ENCODE measurements around the gene NCLN.
A peak's percentile ranks its signal among the peaks of the same experiment; 100 is the strongest.

Gene NCLN

DNA sequence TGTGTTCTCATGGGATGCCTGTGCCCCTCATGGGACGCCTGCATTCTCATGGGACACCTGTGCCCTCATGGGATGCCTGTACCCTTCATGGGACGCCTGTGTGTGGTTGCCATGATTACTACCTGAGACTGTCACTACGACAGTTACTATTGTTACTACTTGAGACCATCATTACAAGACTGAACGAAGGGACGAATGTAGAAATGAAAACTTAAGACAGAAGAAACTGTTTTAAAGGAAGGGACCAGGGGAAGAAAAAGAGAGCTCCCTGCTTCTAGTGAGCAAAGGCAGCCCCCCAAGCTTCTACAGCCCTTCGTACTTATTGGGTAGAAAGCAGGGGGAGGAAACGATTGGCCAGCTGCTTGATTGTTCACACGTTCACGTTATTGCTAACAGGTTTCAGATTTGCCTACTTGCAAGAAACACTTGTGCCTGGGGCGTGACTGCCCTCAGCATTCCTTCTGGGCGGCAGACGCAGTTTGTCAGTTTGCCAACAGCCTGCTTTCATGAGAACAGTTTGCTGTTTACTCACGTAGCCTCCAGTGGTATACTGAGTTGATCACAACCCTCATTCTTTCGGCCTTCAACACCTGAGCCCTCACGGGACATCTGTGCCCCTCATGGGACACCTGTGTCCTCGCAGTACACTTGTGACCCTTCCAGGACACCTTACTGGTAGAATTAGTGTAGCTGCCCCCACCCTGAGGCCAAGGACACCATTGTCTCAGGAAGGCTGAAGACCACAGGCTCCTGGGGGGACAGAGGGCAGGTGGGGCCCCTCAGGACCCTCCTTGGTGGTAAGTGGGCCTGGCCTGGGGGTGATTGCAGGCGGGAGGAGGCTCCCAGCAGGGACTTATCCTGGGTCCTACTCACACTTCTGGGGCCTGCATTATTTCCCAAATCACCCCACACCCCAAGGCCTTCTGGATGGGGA, 9.7 kb upstream of the NCLN start:
- Histone ChIP-seq H3K27me3 (replicated peaks; ENCODE audit: control insufficient read depth, insufficient read depth, low read length) (no peaks in the 10 kb centered on the region), H3K9ac (ENCODE audit: low read length) (no peak overlapping the region)
- DNase-seq (ENCODE audit: low read depth), result peak; percentile 85

DNA sequence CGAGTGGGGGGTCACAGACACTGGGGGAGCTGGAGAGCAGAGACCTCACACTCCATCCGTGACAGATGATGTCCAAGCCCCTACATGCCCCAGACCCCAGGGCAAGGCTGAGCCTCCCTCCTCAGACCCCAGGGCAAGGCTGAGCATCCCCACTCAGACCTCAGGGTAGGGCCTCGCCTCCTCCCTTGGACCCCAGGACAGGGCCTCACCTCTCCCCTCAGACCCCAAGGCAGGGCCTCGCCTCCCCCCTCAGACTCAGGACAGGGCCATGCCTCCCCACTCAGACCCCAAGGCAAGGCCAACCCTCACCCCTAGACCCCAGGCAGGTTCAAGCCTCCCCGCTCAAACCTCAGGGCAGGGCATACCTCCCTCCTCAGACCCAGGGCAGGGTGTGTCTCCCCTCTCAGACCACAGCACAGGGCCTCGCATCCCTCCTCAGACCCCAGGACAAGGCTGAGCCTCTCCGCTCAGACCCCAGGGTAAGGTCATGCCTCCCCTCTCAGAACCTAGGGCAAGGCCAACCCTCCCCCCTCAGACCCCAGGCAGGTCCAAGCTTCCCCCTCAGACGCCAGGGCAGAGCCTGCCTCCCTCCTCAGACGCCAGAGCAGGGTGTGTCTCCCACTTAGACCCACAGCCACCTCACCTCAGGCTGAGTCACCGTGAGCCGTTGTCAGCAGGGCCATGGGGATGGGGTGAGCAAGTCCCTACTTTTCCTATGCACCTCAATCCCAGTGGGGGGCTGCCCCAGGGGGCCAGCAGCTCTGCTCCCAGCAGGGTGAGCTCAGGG, 8.8 kb upstream of the NCLN start:
- H3K27me3 ChIP-seq (replicated peaks; ENCODE audit: control insufficient read depth, insufficient read depth, low read length), result no peaks in the 10 kb centered on the region
- H3K4me3 ChIP-seq (ENCODE audit: low read length), result no peak overlapping the region
- H3K9ac ChIP-seq (ENCODE audit: low read length), result peak overlapping the region; percentile 9
- no peaks in the 10 kb centered on the region for H3K36me3 ChIP-seq (ENCODE audit: control insufficient read depth, insufficient read depth, low read length, severe bottlenecking)
- H3K9me3 ChIP-seq (ENCODE audit: control insufficient read depth, low read length), result no peaks in the 10 kb centered on the region
- H3K4me1 ChIP-seq (ENCODE audit: control insufficient read depth, insufficient read depth, low read length), result peaks cover 9% of the 10 kb centered on the region
- DNase-seq (ENCODE audit: low read depth), result peak; percentile 54

More for the DNA sequence above, 9.7 kb upstream of the NCLN start:
- Histone ChIP-seq H3K4me1 (ENCODE audit: control insufficient read depth, insufficient read depth, low read length) (peaks cover 10% of the 10 kb centered on the region), H3K9me3 (ENCODE audit: control insufficient read depth, low read length) (no peaks in the 10 kb centered on the region), H3K4me3 (ENCODE audit: low read length) (no peak overlapping the region), H3K36me3 (ENCODE audit: control insufficient read depth, insufficient read depth, low read length, severe bottlenecking) (no peaks in the 10 kb centered on the region)

- DNase-seq (ENCODE audit: low read depth), result no peak
- Histone ChIP-seq H3K9ac (ENCODE audit: low read length) (no peak within 1 kb of the TSS), H3K4me3 (ENCODE audit: low read length) (no peak within 1 kb of the TSS), H3K4me1 (ENCODE audit: control insufficient read depth, insufficient read depth, low read length) (peaks cover 9% of the 10 kb centered on the region), H3K36me3 (ENCODE audit: control insufficient read depth, insufficient read depth, low read length, severe bottlenecking) (no peaks in the 10 kb centered on the region), H3K9me3 (ENCODE audit: control insufficient read depth, low read length) (no peaks in the 10 kb centered on the region), H3K27me3 (replicated peaks; ENCODE audit: control insufficient read depth, insufficient read depth, low read length) (no peaks in the 10 kb centered on the region)
These were observed 7.3 kb upstream of the NCLN start, which contains the start of gene S1PR4 for GRCh38 chr19:3178377-3178972. S1PR4 (plus strand) TSS chr19:3178769; CDS start chr19:3178793, 24 bp downstream.

DNA sequence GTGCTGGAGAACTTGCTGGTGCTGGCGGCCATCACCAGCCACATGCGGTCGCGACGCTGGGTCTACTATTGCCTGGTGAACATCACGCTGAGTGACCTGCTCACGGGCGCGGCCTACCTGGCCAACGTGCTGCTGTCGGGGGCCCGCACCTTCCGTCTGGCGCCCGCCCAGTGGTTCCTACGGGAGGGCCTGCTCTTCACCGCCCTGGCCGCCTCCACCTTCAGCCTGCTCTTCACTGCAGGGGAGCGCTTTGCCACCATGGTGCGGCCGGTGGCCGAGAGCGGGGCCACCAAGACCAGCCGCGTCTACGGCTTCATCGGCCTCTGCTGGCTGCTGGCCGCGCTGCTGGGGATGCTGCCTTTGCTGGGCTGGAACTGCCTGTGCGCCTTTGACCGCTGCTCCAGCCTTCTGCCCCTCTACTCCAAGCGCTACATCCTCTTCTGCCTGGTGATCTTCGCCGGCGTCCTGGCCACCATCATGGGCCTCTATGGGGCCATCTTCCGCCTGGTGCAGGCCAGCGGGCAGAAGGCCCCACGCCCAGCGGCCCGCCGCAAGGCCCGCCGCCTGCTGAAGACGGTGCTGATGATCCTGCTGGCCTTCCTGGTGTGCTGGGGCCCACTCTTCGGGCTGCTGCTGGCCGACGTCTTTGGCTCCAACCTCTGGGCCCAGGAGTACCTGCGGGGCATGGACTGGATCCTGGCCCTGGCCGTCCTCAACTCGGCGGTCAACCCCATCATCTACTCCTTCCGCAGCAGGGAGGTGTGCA, 6.6 kb upstream of the NCLN start:
- no peaks in the 10 kb centered on the region for H3K36me3 ChIP-seq (ENCODE audit: control insufficient read depth, insufficient read depth, low read length, severe bottlenecking)
- DNase-seq (ENCODE audit: low read depth), result no peak
- no peak overlapping the region for H3K9ac ChIP-seq (ENCODE audit: low read length)

DNA sequence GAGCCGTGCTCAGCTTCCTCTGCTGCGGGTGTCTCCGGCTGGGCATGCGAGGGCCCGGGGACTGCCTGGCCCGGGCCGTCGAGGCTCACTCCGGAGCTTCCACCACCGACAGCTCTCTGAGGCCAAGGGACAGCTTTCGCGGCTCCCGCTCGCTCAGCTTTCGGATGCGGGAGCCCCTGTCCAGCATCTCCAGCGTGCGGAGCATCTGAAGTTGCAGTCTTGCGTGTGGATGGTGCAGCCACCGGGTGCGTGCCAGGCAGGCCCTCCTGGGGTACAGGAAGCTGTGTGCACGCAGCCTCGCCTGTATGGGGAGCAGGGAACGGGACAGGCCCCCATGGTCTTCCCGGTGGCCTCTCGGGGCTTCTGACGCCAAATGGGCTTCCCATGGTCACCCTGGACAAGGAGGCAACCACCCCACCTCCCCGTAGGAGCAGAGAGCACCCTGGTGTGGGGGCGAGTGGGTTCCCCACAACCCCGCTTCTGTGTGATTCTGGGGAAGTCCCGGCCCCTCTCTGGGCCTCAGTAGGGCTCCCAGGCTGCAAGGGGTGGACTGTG, 5.9 kb upstream of the NCLN start:
- Histone ChIP-seq H3K4me3 (ENCODE audit: low read length) (no peak overlapping the region), H3K27me3 (replicated peaks; ENCODE audit: control insufficient read depth, insufficient read depth, low read length) (no peaks in the 10 kb centered on the region)
- no peak for DNase-seq (ENCODE audit: low read depth)

More for the DNA sequence above, 6.6 kb upstream of the NCLN start:
- H3K4me1 ChIP-seq (ENCODE audit: control insufficient read depth, insufficient read depth, low read length), result peaks cover 9% of the 10 kb centered on the region
- no peak overlapping the region for H3K4me3 ChIP-seq (ENCODE audit: low read length)
- no peaks in the 10 kb centered on the region for H3K27me3 ChIP-seq (replicated peaks; ENCODE audit: control insufficient read depth, insufficient read depth, low read length)
- H3K9me3 ChIP-seq (ENCODE audit: control insufficient read depth, low read length), result no peaks in the 10 kb centered on the region

DNA sequence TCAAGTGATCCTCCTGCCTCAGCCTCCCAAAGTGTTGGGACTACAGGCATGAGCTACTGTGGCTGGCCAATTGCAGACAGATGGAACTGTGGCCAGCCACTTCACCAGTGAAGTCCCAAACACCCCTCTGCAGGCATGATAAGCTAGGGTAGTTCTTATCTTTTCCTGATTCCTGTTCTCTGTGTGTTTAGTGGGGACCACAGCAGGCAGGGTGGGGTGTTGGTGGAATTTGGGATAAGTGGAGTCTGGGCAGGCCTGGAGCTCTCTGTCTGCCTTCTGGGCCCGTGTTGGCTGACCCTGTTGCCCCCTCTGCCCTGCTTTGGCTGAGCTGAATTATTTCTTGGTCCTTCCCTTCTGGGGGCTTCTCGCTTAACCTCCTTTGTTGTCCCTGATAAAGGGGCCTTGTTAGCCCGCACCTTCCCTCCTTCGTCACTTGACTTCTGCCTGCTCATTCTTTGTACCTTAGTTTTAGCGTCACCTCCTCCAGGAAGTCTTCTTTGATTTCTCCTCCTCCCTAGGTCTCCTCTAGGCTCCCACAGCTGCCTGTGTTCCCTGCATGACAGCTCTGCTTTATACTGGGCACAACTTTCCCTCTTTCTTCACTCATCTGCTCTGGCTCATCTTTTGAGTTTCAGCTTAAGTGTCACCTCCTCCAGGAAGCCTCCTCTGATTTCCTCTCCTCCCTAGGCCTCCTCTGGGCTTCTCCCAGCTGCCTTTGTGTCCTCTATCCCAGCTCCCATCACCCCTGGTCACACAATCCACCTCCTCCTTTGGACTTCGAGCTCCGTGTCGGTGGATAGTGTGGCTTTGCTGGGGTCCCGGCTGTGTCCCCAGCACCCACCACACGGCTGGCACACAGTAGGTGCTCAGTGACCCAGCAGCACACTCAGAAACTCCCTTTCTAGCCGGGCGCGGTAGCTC, 1.7 kb upstream of the NCLN start:
- H3K9ac ChIP-seq (ENCODE audit: low read length), result no peak overlapping the region
- peaks cover 16% of the 10 kb centered on the region for H3K4me1 ChIP-seq (ENCODE audit: control insufficient read depth, insufficient read depth, low read length)
- H3K36me3 ChIP-seq (ENCODE audit: control insufficient read depth, insufficient read depth, low read length, severe bottlenecking), result peaks cover 4% of the 10 kb centered on the region
- no peaks in the 10 kb centered on the region for H3K27me3 ChIP-seq (replicated peaks; ENCODE audit: control insufficient read depth, insufficient read depth, low read length)
- H3K9me3 ChIP-seq (ENCODE audit: control insufficient read depth, low read length), result no peaks in the 10 kb centered on the region
- no peak overlapping the region for H3K4me3 ChIP-seq (ENCODE audit: low read length)
- DNase-seq (ENCODE audit: low read depth), result no peak

More for the DNA sequence above, 5.9 kb upstream of the NCLN start:
- H3K9ac ChIP-seq (ENCODE audit: low read length), result no peak overlapping the region
- no peaks in the 10 kb centered on the region for H3K36me3 ChIP-seq (ENCODE audit: control insufficient read depth, insufficient read depth, low read length, severe bottlenecking)
- H3K4me1 ChIP-seq (ENCODE audit: control insufficient read depth, insufficient read depth, low read length), result peaks cover 9% of the 10 kb centered on the region
- H3K9me3 ChIP-seq (ENCODE audit: control insufficient read depth, low read length), result no peaks in the 10 kb centered on the region

DNA sequence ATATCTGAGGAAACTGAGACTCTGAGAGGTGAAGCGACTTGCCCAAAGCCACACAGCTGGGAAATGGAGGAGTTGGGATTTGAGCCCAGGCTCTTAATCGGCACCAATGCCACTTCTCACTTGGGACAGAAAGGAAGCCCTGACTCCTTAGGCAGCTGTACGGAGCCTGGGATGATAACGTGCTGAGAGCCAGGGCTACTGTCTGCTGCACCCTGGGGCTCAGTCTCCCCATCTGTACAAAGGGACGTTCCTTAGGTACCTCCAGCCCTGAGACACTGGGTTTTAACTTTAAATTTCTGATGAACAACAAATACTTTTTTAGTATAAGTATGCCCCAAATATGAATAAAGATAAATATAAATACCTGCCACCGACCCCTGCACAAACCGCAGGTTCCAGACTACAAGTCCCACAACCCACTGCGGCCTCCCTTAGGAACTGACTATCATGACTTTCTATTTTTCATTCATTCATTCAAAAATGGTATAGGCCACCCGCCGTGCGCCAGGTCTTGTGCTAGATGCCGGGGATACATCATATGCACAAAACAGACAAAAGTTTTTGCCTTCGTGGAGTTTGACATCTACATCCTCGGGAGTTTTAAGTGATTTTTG, 776 bp upstream of the NCLN start:
- peaks cover 16% of the 10 kb centered on the region for H3K4me1 ChIP-seq (ENCODE audit: control insufficient read depth, insufficient read depth, low read length)
- peak; percentile 82 for DNase-seq (ENCODE audit: low read depth)
- H3K4me3 ChIP-seq (ENCODE audit: low read length), result peak overlapping the region; percentile 94
- peak overlapping the region; percentile 97 for H3K9ac ChIP-seq (ENCODE audit: low read length)
- no peaks in the 10 kb centered on the region for H3K9me3 ChIP-seq (ENCODE audit: control insufficient read depth, low read length)
- peaks cover 5% of the 10 kb centered on the region for H3K36me3 ChIP-seq (ENCODE audit: control insufficient read depth, insufficient read depth, low read length, severe bottlenecking)
- H3K27me3 ChIP-seq (replicated peaks; ENCODE audit: control insufficient read depth, insufficient read depth, low read length), result no peaks in the 10 kb centered on the region

DNA sequence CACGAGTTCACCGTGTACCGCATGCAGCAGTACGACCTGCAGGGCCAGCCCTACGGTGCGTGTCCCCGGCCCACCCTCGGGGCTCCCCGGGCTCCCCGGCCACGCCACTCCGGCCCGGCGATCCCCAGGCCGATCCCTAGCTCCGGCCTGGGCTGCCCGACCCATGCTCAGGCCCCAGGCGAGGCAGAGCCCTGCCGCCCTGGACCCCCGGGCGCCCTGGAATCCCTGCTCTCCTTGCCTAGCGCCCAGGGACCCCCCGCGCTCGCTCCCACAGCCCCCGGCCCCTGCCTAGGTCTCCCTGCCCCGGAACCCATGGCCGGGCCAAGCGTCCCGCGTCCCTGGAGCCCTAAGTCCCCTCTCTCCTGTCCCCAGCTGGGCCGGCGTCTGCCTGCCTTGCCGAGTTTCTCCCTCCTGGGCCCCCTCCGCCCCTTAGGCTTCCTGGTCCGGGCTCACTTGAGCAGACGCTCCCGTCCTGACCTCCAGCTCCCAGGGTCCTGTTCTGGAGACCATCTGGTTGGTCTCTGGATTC, 494 bp downstream of the NCLN start:
- H3K4me3 ChIP-seq (ENCODE audit: low read length), result peak overlapping the region; percentile 94
- H3K36me3 ChIP-seq (ENCODE audit: control insufficient read depth, insufficient read depth, low read length, severe bottlenecking), result peaks cover 5% of the 10 kb centered on the region
- H3K9ac ChIP-seq (ENCODE audit: low read length), result peak overlapping the region; percentile 97
- peaks cover 16% of the 10 kb centered on the region for H3K4me1 ChIP-seq (ENCODE audit: control insufficient read depth, insufficient read depth, low read length)
- peak; percentile 52 for DNase-seq (ENCODE audit: low read depth)
- no peaks in the 10 kb centered on the region for H3K9me3 ChIP-seq (ENCODE audit: control insufficient read depth, low read length)
- no peaks in the 10 kb centered on the region for H3K27me3 ChIP-seq (replicated peaks; ENCODE audit: control insufficient read depth, insufficient read depth, low read length)

DNA sequence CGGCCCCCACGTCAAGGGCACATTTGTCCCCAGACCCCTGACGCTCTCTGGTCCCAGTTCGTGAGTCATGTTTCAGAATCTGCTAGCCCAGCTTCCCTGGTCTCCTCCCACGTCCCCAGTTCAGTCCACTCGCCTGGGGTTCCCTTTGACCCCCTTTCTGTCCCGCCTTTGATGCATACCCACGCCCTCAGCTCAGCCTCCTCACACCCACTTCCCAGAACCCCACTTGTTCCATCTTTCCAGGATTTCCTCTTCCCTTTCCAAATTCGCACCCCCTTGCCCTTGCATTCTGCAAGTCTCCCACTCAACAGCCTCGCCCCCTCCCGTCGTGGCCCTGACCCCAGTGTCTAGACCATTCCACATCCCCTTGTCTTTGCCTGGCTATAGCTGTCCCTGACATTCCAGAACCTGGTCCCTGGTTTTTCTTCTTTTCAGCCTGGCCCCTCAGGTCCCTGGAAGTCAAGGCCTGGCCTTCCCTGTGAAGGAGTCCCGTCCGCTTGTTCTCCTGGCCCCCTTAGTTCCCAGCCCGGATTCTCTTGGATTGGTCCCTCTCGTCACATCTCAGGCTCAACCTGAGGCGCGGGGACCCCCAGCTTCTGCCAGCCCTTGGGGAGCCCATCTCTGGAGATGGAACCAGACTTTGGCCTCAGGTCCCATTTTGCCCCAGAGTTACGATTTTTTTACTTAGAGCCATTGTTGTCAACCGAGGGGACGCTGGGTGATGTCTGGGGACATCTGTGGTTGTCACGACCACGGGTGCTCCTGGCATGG, 1.3 kb downstream of the NCLN start:
- no peaks in the 10 kb centered on the region for H3K27me3 ChIP-seq (replicated peaks; ENCODE audit: control insufficient read depth, insufficient read depth, low read length)
- H3K36me3 ChIP-seq (ENCODE audit: control insufficient read depth, insufficient read depth, low read length, severe bottlenecking), result peaks cover 5% of the 10 kb centered on the region
- H3K4me3 ChIP-seq (ENCODE audit: low read length), result peak overlapping the region; percentile 94
- DNase-seq (ENCODE audit: low read depth), result peak; percentile 9
- no peaks in the 10 kb centered on the region for H3K9me3 ChIP-seq (ENCODE audit: control insufficient read depth, low read length)
- H3K4me1 ChIP-seq (ENCODE audit: control insufficient read depth, insufficient read depth, low read length), result peaks cover 16% of the 10 kb centered on the region
- peak overlapping the region; percentile 97 for H3K9ac ChIP-seq (ENCODE audit: low read length)
